Keratinocyte (primary cell): ENCODE results near the gene MZT2B. TPM values are rescaled to one million over a fixed set of nuclear protein-coding genes. Genes with fewer than 3 reads are reported as not detected.
"Not testable (repeated sequence)": the region's sequence is repeated elsewhere in the genome, so short reads cannot be mapped to it uniquely, and the experiment has no call there.

Experiments
- DNase-seq: peaks from one replicate; pipeline ENCODE4 v3.0.0-alpha.2; 2011; ENCODE audit warnings: low read depth, missing footprints, low spot score
- FAIRE-seq: peaks from 2 replicates; lab custom pipeline; 2011; peaks lifted over from hg19 to GRCh38; lab: Jason Lieb, UNC
- H2AFZ ChIP-seq: 2 replicates; pipeline ENCODE4 v1.6.0; 2012; ENCODE audit warnings: low read length, control low read depth, inconsistent platforms; ENCODE audit not compliant: control insufficient read depth
- H3K27ac ChIP-seq: 2 replicates; pipeline ENCODE4 v1.5.1; 2011; ENCODE audit warnings: low read length; ENCODE audit not compliant: control insufficient read depth, insufficient read depth
- H3K27me3 ChIP-seq: 3 replicates; pipeline ENCODE4 v1.6.0; 2011; ENCODE audit warnings: low read length; ENCODE audit not compliant: control insufficient read depth, insufficient read depth; ENCODE audit errors: extremely low read depth
- H3K36me3 ChIP-seq, 2 experiments: 2 replicates in 1 of 2; 3 replicates in 1 of 2; pipeline ENCODE4 v1.5.1; 2011; ENCODE audit warnings: low read length in 2 of 2, mild to moderate bottlenecking in 1 of 2; ENCODE audit not compliant: control insufficient read depth in 2 of 2, insufficient read depth in 2 of 2; ENCODE audit errors: extremely low read depth in 1 of 2
- H3K4me1 ChIP-seq: 3 replicates; pipeline ENCODE4 v1.5.1; 2011; ENCODE audit warnings: low read length; ENCODE audit not compliant: control insufficient read depth, insufficient read depth; ENCODE audit errors: extremely low read depth
- H3K4me2 ChIP-seq: 3 replicates; pipeline ENCODE4 v1.6.0; 2011; ENCODE audit warnings: low read depth, low read length; ENCODE audit not compliant: control insufficient read depth, insufficient read depth; ENCODE audit errors: extremely low read depth
- H3K4me3 ChIP-seq, 3 experiments: fragments of 200-600 bp in 1 of 3; sonication (generic) in 1 of 3; 2 replicates in 2 of 3; 3 replicates in 1 of 3; pipeline ENCODE4 v1.5.1; 2011 to 2016; ENCODE audit warnings: low read length in 3 of 3, mild to moderate bottlenecking in 3 of 3, control low read depth in 2 of 3, inconsistent platforms in 1 of 3, low read depth in 1 of 3, mixed read lengths in 1 of 3, mixed run types in 1 of 3, moderate library complexity in 1 of 3; ENCODE audit not compliant: control insufficient read depth in 2 of 3, insufficient read depth in 2 of 3; ENCODE audit errors: extremely low read depth in 1 of 3
- H3K79me2 ChIP-seq: 2 replicates; pipeline ENCODE4 v1.6.0; 2012; ENCODE audit warnings: low read length; ENCODE audit not compliant: control insufficient read depth, insufficient read depth
- H3K9ac ChIP-seq: 3 replicates; pipeline ENCODE4 v1.6.0; 2011; ENCODE audit warnings: low read length; ENCODE audit not compliant: control insufficient read depth, insufficient read depth; ENCODE audit errors: extremely low read depth
- H3K9me1 ChIP-seq: 3 replicates; pipeline ENCODE4 v1.6.0; 2011; ENCODE audit warnings: low read length; ENCODE audit not compliant: control insufficient read depth, insufficient read depth; ENCODE audit errors: extremely low read depth
- H3K9me3 ChIP-seq: 2 replicates; pipeline ENCODE4 v1.5.1; 2012; ENCODE audit warnings: low read depth, low read length; ENCODE audit not compliant: control insufficient read depth
- H4K20me1 ChIP-seq: 3 replicates; pipeline ENCODE4 v1.6.0; 2011; ENCODE audit warnings: low read length; ENCODE audit not compliant: control insufficient read depth, insufficient read depth; ENCODE audit errors: extremely low read depth
- EZH2 ChIP-seq: IDR thresholded peaks from one replicate; pipeline ENCODE4 v1.6.1; 2012; ENCODE audit warnings: inconsistent platforms, mild to moderate bottlenecking, low read length, moderate library complexity
- dilution Hi-C: fragments of 300-500 bp; cut with MboI; formaldehyde crosslinking; loops from one replicate; pipeline ENCODE4 v1.7.0; 2020; ENCODE audit warnings: low sequenced_read_pairs; ENCODE audit not compliant: extremely low pct_ligation_motif_present
- polyA plus RNA-seq, 5 experiments: library from polyadenylated mRNA; depleted of rRNA in 3 of 5; stranded (reverse) in 3 of 5; stranded (forward) in 1 of 5; unstranded in 1 of 5; fragments of >200 nt; gene quantifications; 1 replicate in 1 of 5; 2 replicates in 3 of 5; 3 replicates in 1 of 5; pipeline versions ENCODE4 v1.2.1 to v1.2.3, GENCODE V29; 2011 to 2012; ENCODE audit warnings: missing spikeins in 2 of 5, low read depth in 1 of 5, low replicate concordance in 1 of 5
- TF ChIP-seq, protein P1 (sequence below), 3 experiments: IDR thresholded peaks in 1 of 3; conservative IDR thresholded peaks in 1 of 3; optimal IDR thresholded peaks in 1 of 3; 2 replicates in 2 of 3; 3 replicates in 1 of 3; pipeline versions ENCODE3 to v1.5.1; 2011; ENCODE audit warnings: low read length in 3 of 3, mild to moderate bottlenecking in 3 of 3, moderate library complexity in 2 of 3, control low read depth in 1 of 3, inconsistent platforms in 1 of 3; ENCODE audit not compliant: insufficient read depth in 2 of 3; ENCODE audit errors: extremely low read depth in 1 of 3

The MZT2B gene
- polyA plus RNA-seq, 1 donor (not counting 4 experiments of a cell fraction or from before 2014, with no cell fraction given): 133 TPM

DNA sequence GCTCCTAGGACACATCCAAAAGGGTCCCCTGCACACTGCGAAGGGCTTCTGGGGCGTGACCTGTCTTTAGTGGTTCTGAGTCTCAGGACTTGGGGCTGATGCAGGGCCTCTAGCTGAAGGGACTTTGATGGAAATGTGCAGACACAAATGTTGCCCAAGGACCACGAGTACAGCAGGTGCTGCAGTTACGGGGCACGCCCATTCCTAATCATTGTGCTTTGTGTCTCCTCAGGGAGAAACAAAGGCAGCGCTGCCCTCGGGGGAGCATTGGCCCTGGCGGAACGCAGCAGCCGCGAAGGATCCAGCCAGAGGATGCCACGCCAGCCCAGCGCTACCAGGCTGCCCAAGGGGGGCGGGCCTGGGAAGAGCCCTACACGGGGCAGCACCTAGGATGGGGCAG lies 8.2 kb downstream of the MZT2B start:
- no peaks in the 10 kb centered on the region for H4K20me1 ChIP-seq
- H3K4me1 ChIP-seq: no peaks in the 10 kb centered on the region
- no peak overlapping the region for H3K4me2 ChIP-seq
- H3K9me1 ChIP-seq: no peaks in the 10 kb centered on the region
- no peaks in the 10 kb centered on the region for H3K27me3 ChIP-seq
- TF ChIP-seq, protein P1, sequence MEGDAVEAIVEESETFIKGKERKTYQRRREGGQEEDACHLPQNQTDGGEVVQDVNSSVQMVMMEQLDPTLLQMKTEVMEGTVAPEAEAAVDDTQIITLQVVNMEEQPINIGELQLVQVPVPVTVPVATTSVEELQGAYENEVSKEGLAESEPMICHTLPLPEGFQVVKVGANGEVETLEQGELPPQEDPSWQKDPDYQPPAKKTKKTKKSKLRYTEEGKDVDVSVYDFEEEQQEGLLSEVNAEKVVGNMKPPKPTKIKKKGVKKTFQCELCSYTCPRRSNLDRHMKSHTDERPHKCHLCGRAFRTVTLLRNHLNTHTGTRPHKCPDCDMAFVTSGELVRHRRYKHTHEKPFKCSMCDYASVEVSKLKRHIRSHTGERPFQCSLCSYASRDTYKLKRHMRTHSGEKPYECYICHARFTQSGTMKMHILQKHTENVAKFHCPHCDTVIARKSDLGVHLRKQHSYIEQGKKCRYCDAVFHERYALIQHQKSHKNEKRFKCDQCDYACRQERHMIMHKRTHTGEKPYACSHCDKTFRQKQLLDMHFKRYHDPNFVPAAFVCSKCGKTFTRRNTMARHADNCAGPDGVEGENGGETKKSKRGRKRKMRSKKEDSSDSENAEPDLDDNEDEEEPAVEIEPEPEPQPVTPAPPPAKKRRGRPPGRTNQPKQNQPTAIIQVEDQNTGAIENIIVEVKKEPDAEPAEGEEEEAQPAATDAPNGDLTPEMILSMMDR (optimal IDR thresholded peaks at IDR 0.05 in 1 of 3, IDR thresholded peaks at IDR 0.05 in 1 of 3, conservative IDR thresholded peaks at IDR 0.05 in 1 of 3; ENCODE audit: extremely low read depth in 1 of 3, insufficient read depth in 2 of 3, low read length in 3 of 3): no peak
- TF ChIP-seq EZH2: no peak
- DNase-seq: no peak
- no peak overlapping the region for H3K27ac ChIP-seq
- no peak for FAIRE-seq
- H3K4me3 ChIP-seq: no peak overlapping the region
- dilution Hi-C loops: no loop called here
- H2AFZ ChIP-seq: no peak overlapping the region
- no peaks in the 10 kb centered on the region for H3K9me3 ChIP-seq
- H3K9ac ChIP-seq: no peak overlapping the region
- peaks cover 0 to 1% of the 10 kb centered on the region in 2 experiments for H3K36me3 ChIP-seq
- peaks cover 7% of the 10 kb centered on the region for H3K79me2 ChIP-seq

DNA sequence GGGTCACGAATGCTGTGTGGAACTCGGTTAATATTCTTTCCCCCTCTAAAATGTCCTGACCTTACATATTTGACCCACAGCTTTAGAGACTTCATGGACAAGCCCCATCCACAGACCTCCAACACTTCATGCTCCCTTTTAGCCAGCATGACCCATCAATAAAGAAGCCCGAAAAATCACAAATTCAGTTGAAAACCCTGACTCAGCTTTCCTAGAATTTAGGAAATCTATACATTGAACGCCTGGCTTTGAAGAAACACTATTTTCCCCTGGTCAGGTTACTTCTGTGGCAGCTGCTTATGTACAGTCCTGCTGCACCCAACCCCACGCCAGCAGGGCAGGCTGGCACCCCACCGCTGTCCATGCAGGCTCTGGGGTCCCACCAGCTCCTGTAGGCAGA lies 9.3 kb downstream of the MZT2B start:
- DNase-seq, H3K9me3 ChIP-seq, H3K4me3 ChIP-seq, H3K27me3 ChIP-seq, H4K20me1 ChIP-seq, H3K79me2 ChIP-seq, dilution Hi-C loops, H2AFZ ChIP-seq, H3K27ac ChIP-seq, H3K9me1 ChIP-seq, FAIRE-seq, H3K36me3 ChIP-seq, H3K9ac ChIP-seq, H3K4me1 ChIP-seq, H3K4me2 ChIP-seq: not testable (repeated sequence)

DNA sequence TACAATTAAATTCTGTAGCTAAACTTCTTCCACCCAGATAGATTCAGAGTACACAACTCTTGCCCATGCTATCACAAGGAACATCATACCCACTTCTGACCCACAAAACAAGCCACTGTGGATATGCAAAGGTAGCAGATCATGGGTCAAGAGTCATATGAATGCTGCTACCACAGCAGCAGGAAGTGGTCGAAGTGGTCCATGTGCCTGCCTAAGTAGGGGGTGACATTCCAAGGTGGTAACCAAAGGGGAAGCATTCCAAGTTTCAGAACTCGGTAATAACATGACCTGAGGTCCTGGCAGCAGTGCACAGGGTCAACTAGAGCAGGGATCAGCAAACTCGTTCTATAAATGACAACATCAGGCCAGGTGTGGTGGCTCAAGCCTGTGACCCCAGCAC lies 10.4 kb downstream of the MZT2B start:
- DNase-seq, H2AFZ ChIP-seq, H4K20me1 ChIP-seq, dilution Hi-C loops, H3K9ac ChIP-seq, H3K27me3 ChIP-seq, H3K36me3 ChIP-seq, H3K79me2 ChIP-seq, H3K4me3 ChIP-seq, H3K9me1 ChIP-seq, H3K9me3 ChIP-seq, FAIRE-seq, H3K4me1 ChIP-seq, H3K4me2 ChIP-seq, H3K27ac ChIP-seq: not testable (repeated sequence)

DNA sequence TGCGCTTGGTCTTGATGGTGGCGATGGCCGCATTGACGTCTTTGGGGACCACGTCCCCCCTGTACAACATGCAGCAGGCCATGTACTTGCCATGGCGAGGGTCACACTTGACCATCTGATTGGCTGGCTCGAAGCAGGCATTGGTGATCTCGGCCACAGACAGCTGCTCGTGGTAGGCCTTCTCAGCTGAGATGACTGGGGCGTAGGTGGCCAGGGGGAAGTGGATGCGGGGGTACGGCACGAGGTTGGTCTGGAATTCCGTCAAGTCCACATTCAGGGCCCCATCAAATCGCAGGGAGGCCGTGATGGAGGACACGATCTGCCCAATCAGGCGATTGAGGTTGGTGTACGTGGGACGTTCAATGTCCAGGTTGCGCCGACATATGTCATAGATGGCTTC lies 11.8 kb downstream of the MZT2B start:
- H3K9me3 ChIP-seq, H3K4me2 ChIP-seq, H2AFZ ChIP-seq, H3K9ac ChIP-seq, H3K4me1 ChIP-seq, H3K36me3 ChIP-seq, H4K20me1 ChIP-seq, H3K27ac ChIP-seq, FAIRE-seq, DNase-seq, H3K79me2 ChIP-seq, dilution Hi-C loops, H3K4me3 ChIP-seq, H3K9me1 ChIP-seq, H3K27me3 ChIP-seq: not testable (repeated sequence)
